Activated CD8-positive, alpha-beta memory T cell treated with anti-CD3 and anti-CD28 coated beads, Interleukin-2, amount 50 U/mL, for 24 hours (primary cell): ENCODE data around the gene FARSA.
A peak's percentile ranks its signal among the peaks of the same experiment; 100 is the strongest.
"Not testable (repeated sequence)": the region's sequence is repeated elsewhere in the genome, so short reads cannot be mapped to it uniquely, and the experiment has no call there.

ENCODE experiments used
- DNase-seq: peaks from one replicate; pipeline ENCODE4 v3.0.0-alpha.2; 2020; ENCODE audit errors: extremely low read depth

Gene FARSA

DNA sequence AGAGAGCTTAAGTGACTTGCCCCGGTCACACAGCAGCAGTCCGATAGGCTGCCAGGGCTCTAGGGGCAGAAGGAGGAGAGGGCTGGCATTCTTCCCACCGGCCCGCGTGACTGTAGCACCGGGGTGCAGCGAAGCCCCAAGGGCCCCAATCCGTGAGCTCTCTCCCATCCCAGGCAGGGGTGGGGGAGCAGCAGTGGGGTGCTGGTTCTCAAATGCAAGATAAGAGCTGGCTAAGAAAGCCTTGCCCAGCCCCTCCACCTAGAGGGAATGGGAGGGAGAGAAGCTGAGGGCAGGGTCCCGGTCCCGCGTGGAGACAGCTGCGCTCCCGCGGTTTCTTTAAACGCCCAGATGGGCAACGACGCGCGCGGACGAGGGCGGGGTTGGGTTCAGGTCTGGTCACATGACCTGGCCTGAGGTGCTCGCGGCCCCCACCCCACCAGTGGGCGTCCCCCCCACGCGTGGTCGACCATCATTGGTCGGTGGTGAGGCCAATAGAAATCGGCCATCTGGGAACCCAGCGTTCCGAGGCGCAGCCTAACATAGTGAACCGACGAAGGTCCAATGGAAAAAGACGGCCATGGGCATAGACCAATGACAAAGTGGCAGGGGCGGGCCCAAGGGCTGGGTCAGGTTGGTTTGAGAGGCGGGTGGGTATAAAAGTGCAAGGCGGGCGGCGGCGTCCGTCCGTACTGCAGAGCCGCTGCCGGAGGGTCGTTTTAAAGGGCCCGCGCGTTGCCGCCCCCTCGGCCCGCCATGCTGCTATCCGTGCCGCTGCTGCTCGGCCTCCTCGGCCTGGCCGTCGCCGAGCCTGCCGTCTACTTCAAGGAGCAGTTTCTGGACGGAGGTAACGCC, 4.6 kb upstream of the FARSA start, which contains the start of gene CALR:
Gene CALR (plus strand): TSS at position 683 of the 852 bp plus-strand sequence. CDS start 71 bp downstream, at position 754.
- peak; percentile 99 for DNase-seq

DNA sequence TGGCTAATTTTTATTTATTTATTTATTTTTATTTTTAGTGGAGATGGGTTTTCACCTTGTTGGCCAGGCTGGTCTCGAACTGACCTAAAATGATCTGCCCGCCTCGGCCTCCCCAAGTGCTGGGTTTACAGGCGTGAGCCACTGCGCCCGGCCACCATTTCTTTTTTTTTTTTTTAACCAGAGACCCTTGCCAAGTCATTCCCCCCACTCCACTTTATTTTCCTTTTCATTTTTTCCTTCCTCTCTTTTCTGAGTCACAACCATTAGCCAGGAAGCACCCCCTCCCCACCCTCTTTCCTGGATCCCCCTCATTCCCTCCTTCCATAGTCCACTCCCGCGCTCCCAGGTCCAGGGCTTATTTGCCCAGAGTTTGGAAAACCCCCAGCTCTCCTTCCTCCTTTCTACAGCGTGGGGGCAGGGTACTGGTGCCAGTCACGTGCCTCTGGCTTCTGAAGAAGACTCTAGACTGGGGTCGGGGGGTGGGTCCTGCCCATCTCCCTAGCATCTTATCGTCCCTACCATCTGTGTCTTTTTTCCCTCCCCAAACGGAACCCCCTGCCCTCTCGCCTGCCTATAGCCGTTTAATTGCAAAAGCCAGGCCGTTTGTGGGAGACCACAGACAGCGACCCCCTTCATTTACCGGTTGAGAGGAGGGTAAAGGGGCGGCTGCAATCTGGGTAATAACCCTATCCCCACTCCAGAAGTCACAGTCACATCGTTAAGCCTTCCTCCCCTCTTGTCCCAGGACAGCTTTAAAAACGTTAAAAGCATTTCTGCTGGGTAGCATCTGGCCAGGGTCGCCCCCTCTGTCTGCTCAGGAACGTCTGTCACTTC, 3.8 kb upstream of the FARSA start:
- no peak for DNase-seq

DNA sequence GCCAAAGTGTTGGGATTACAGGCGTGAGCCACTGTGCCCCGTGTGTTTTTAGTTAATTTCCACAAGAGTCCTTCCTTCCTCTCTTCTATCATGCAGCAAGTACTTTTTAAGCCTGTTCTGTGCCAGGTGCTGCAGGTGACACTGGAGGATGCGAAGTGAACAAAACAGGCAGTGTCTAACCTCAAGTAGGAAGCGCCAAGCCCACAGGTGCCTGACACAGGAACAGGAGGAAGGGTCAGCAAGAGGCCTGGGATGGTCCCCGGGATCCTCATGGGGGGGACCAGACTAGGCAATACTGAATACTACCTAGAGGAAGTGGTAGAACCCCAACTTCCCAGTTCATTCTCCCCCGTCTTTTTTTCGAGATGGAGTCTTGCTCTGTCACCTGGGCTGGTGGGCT, 3.1 kb upstream of the FARSA start:
- no peak for DNase-seq

DNA sequence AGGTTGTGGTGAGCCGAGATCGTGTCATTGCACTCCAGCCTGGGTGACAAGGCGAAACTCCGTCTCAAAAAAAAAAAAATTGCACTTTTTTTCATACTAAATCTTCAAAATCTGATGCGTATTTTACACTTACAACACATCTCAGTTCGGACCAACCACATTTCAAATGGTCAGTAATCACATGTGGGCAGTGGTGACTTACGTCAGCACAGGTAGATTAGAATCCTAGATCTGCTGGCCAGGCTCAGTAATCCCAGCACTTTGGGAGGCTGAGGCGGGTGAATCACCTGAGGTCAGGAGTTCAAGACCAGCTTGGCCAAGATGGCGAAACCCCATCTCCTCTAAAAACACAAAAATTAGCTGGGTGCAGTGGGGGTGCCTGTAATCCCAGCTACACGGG, 1.6 kb upstream of the FARSA start:
- DNase-seq: no peak

DNA sequence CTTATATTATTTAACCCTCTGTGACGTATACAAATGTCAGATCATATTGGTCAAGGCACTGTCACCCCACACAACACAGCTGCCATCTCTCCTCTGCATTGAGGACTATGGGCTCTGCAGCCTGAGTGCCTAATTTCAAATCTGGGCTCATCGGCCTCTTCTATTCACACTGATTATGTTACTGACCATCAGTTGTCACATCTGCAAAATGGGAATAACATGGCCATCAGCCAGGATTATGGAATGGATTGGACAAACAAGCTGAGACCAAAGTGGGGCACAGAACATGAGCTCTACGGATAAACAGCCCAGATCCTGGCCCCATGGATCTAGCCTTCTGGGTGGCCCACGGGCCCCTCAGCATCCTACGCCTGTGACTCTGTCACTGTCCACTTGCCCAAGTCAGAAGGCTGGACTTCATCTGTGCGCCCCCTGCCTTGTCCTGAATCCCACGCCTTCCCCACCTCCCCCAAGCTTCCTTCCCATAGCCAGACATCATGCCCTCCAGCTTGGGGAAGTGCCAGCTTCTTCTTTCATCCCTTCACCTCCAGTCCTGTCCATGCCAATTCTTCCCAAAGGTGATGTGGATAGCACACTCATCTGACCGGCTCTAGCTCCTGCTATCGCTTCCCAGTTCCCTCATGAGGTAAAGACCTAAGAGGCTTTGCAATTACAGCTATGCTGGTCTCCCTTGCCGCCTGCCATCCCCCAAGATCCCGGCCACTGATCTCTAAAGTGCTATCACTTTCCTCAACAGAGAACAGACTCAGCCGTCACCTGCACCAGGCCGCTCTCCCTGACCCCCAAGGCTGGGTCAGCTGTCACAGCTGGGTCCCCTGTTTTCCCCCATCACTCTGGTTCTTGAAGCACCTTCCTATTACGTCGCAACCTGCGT, 872 bp downstream of the FARSA start:
- DNase-seq: no peak

DNA sequence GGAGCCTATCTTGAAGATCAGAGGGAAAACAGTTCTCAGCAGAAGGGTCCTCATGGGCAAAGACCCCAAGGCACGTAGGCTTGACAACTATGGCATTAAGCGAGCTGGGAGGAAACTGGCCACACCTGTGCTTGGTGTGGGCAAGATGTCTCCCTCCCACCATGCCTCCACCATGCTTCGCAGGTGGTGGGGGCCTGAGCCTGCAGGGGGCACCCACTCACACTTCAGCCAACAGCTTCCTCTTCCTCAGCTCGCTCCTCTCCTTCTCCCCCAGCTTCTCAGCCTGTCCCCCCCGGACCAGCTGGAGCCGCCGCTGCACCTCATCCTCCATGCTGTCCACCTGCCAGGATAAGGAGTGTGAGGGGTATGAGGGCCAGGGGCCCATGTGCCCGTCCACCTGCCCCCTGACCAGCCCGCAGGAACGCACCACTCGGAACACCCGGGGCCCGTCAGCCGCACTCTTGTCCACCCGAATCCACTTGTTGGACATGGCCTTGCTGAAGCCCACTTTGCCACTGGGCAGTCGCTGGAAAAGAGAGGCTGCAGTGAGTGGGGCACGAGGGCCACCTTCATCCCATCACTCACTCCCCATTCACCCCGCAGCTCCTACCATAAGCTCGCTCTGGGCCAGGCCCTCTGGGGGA, 3.4 kb downstream of the FARSA start:
- no peak for DNase-seq

DNA sequence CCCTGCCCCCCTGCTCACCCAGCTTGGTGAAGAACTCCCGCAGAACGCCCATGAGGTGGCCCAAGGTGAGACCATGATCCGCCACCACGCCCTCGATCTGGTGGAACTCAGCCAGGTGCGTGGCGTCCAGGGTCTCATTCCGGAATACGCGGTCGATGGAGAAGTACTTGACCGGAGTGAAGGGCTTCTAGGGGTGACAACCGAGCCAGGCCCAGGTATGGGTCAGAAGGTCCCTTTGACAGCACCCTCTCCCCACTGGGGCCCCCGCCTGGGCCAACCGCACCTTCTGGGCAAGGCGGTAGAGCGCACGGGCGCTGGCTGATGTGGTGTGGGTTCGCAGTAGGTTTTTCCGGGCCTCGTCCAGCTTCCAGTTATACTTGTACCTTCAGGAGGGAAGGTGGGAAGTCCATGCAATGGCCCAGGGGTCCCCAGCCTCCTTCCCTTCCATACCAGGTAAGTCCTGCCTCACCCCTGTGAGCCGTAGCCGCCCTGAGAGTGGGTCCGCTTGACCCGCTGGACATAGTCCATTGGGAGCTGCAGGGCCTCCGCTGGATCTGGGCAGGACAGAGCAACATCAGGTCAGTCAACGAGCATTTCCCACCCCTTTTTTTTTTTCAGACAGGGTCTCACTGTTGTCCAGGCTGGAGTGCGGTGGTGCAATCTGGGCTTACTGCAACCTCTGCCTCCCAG, 8.7 kb downstream of the FARSA start:
- no peak for DNase-seq

DNA sequence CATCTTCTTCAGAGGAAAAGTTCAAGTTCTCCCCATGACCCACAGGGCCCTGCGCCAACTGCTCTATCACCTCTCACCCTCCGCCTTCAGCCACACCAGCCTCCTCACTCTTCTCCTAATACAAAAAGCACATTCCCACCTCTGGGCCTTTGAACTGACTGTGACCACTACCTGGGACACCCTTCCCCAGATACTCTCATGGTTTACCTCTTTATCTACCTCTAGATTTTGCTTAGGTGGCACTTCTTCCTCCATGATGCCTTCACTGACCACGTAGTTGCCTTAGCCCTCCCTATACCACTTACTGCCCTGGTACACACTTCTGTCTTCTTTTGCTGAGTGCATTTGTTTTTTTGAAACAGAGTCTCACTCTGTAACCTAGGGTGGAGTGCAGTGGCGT, 10.6 kb downstream of the FARSA start:
- no peak for DNase-seq

DNA sequence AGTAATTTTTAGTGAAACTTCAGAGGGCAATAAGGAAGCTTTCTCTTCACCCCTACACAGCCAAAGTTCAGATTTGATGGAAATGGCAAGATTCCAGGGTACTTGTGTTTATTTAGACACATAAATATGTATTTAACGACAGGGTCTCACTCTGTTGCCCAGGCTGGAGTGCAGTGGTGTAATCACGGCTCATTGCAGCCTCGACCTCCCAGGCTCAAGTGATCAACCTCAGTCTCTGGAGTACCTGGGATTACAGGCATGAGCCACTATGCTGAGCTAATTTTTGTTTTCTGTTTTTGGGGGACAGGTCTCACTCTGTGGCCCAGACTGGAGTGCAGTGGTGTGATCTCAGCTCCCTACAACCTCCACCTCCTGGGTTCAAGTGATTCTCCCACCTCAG, 12.5 kb downstream of the FARSA start:
- DNase-seq: no peak

DNA sequence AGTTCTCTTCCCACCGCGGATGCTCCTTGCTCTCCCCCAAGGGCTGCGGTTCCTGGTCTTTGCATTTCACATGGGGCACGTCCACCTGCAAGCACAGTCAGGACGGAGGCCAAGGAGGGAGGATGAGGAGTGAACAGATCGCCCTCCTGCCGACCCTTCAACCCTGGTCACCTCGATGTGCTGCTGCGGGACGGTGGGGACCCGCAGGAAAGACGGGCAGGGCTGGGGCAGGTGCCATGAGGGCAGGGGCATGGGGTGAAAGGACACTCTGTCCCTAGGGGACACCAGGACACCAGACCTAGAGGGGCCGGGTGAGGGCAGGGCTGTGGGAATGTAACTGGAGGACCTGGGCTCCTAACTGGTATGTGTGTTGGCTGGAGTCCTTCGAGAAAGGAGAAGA, 15.3 kb downstream of the FARSA start:
- no peak for DNase-seq

DNA sequence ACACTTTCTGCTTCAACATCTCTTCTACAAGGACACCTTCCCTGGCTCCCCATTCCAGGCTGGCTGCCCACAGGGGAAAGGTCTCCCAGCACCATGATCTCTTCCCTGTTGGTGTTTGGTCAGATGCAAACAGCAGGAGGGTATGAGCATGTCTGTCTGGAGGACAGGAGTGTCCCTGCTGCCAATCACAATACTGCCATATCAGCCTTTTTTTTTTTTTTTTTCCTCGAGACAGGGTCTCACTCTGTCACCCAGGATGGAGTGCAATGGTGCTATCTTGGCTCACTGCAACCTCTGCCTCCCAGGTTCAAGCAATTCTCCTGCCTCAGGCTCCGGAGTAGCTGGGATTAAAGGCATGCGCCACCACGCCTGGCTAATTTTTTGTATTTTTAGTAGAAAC, 17.7 kb downstream of the FARSA start:
- DNase-seq: not testable (repeated sequence)

DNA sequence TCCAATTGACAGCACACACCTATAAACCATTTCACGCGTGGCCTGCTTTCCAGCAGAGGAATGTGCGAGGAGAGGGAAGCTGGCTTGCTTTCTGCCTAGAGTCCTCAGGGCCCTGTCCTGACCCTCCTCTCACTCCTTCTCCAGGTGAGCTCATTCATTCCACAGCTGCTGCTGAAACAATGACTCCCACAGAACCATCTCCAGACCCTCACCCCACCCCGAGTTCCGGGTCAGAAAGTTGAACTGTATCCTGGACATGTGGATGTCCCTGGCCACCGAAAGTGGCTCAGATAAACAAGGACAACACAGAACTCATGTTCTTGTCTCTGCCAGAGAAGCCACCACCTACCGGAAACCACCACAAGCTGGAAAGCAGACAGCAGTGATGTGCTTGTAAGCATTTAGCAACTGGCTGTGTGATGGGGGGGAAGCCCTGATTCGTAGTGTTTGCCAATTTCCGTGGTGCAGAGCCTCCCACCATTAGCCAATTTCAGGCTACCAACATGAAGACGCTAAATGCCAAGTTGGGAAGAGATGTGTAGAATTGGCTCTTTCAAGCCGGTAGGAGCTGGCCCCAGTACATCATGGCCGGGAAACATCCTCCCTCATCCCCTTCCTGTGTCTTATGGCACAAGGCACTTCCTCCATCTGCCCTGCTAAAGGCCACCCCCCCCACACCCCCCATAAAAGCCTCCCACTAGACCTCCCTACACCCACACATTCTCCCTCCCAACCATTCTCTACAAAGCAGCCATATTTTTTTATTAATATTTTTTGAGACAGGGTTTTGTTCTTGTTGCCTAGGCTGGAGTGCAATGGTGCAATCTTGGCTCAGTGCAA, 19.4 kb downstream of the FARSA start:
- DNase-seq: no peak

DNA sequence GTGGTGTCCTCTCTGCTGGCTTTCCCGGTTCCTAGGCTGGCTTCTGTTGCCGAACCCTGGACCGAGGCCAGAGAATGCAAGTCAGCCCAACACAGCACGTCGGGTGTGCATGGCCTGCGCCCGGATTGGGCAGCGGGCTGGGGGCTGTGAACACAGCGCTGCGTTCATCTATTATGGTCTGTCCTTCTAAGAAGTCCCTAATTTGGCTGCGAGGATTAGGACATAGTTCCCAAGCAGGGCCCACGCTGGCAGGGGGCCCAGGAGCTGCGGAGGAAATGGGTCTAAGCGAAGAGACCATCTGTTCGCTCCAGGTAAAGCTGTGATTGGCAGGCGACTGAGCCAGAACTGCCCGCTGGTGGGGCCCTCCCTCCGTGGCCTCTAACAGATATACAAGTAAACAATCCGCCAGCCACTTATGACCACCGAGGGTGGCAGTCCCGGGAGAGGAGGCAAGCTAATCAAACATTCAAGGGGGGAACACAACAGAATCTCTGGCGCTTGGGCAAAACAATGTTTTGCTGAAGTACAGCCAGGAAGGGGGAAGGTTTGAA, 20.4 kb downstream of the FARSA start:
- no peak for DNase-seq

DNA sequence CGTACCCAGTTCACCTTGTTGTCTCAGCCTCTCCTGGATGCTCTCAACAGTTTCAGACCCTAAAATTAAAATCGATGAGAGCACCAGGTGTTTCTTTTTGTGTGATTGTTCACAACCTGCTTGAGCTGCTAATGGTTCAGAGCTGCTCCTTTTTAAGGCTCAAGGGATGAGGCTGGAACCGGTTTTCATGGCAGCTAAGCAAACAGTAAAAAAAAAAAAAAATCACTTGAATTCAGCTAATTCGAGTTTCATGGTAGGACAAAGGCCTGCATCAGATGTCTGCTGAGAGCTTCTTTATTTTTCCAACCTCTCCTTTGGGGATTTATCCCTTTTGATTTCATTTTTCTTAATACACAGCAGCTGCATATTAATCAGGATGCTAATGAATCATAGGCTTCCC, 20.9 kb downstream of the FARSA start:
- DNase-seq: no peak

DNA sequence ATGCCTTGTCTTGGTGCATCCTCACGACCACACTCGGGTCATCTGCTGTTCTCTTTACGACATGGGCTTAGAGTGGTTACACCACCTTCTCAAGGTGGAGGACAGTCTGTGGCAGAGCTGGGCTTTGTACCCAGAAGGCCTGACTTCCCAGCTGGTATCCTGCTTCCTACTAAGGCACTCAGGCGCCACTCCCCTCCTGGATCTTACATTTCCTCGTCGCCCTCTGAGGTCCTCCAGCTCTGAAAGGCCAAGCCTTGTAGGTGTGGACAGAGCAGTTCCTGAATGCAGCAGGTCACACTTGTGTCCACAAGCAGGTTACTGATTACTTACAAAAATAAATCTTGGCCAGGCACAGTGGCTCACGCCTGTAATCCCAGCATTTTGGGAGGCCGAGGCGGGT, 26.3 kb downstream of the FARSA start:
- DNase-seq: no peak

DNA sequence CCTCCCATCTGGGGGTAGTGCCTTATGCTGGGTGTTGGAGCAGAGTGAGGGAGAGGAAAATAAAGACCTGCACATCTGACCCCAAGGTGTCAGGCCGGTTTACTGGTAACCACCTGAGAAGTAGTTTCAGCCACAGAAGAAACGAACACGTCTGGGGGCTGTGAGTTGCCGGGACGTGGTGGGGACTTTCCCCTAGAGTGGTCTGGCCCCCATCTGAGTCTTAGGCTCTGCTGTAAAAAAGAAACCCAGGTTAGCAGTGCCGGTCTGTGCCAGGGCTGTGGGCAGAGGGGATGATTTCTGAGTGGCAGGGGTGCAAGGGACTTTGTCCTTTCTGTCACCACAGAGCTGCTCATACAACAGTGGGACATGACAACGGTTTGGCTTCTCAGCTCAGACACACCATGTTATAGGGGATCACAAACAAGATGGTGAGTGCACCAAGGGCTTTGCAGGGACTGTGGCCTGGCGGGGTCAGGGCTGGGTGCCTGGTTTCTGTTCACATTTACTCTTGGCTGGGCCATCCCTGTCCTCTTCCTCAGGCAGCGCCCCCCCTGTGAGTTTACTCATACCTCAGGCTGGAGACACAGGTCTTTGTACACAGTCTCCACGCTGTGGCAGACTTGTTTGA, 33.5 kb downstream of the FARSA start:
- DNase-seq: no peak

DNA sequence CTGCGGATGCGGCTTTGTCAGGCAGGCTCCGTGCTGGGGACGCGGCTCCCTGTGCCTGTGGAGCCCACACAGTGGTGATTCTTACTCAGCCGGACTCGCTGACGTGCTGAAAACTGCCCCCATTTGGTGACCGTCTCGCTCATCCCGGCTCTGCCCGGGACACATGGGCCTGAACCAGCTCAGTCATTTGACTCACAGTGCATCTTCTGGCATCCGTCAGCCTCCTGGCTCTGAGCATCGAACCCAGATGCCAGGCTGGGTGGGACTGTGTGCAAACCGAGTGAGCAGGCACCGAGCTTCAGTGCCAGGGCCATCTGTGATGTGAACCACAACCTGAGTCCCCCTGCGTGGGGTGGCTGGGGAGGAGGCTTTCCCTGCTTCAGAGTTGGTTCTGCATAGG, 37.1 kb downstream of the FARSA start:
- DNase-seq: no peak

DNA sequence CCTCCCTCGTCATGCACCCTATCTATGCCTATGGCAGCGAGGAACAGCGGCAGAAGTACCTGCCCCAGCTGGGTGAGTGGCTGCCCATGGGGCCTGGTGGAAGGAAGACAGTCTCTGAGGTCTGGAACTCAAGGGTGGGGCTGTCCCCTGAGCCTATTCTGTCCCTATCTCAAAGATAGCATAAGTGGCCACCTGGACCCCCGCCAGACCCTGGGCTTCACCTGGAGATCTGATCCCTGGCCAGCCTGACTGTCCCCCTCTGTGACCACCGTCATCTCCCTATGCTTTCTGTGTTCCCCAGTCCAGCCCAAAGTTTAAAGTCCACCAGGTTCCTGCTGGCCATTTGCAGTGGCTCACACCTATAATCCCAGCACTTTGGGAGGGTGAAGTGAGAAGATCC, 39.9 kb downstream of the FARSA start:
- no peak for DNase-seq

DNA sequence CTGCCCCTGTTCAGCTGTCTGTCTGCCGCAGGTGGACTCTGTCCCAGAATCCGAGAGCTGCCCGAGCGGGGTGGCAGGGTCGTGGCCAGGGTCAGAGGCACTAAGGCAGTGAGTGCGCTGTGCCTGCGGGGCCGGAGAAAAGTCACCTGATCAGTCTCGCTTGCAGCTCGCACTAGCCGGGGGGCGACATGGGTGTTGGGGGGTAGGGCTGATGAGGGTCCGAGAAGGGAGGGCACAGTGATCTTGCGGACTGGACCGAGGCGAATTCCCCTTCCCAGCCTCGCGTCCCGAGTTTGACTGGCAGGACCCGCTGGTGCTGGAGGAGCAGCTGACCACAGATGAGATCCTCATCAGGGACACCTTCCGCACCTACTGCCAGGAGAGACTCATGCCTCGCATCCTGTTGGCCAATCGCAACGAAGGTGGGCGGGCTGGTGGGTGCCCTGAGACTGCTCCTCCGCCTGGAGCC, 41.9 kb downstream of the FARSA start:
- no peak for DNase-seq
